Mesendoderm (in vitro differentiated cells): ENCODE measurements around the gene WDFY2.

Source experiments
- DNase-seq: peaks from one replicate; pipeline ENCODE4 v3.0.0; 2013
- H2AK5ac ChIP-seq: 2 replicates; pipeline ENCODE4 v1.6.1; 2013; ENCODE audit warnings: low read length, inconsistent platforms
- H2BK120ac ChIP-seq: 2 replicates; pipeline ENCODE4 v1.6.1; 2013; ENCODE audit warnings: low read depth, mild to moderate bottlenecking, low read length, moderate library complexity, mixed read lengths
- H2BK15ac ChIP-seq: replicated peaks from 2 replicates; pipeline ENCODE4 v1.6.1; 2013; ENCODE audit warnings: low read depth, mild to moderate bottlenecking, moderate library complexity
- H2BK5ac ChIP-seq: 2 replicates; pipeline ENCODE4 v1.6.1; 2013; ENCODE audit warnings: low read length, inconsistent platforms
- H3K18ac ChIP-seq: 2 replicates; pipeline ENCODE4 v1.6.1; 2013; ENCODE audit warnings: mild to moderate bottlenecking, low read length, mixed read lengths
- H3K23ac ChIP-seq: one replicate; pipeline ENCODE4 v1.6.1; 2013; ENCODE audit warnings: low read length
- H3K27ac ChIP-seq: 2 replicates; pipeline ENCODE4 v1.5.1; 2013; ENCODE audit warnings: low read depth, mild to moderate bottlenecking, inconsistent platforms, low read length, moderate library complexity
- H3K27me3 ChIP-seq: 2 replicates; pipeline ENCODE4 v1.6.1; 2013; ENCODE audit warnings: low read length, control low read depth, mild to moderate bottlenecking, inconsistent platforms; ENCODE audit not compliant: insufficient read depth, poor library complexity
- H3K36me3 ChIP-seq: 2 replicates; pipeline ENCODE4 v1.6.1; 2013; ENCODE audit warnings: low read length, inconsistent platforms; ENCODE audit not compliant: control insufficient read depth, insufficient read depth
- H3K4ac ChIP-seq: one replicate; pipeline ENCODE4 v1.6.1; 2013; ENCODE audit warnings: low read depth, mild to moderate bottlenecking, low read length, moderate library complexity
- H3K4me1 ChIP-seq: 2 replicates; pipeline ENCODE4 v1.6.1; 2013; ENCODE audit warnings: low read depth, low read length, inconsistent platforms; ENCODE audit not compliant: control insufficient read depth
- H3K4me2 ChIP-seq: 2 replicates; pipeline ENCODE4 v1.6.1; 2013; ENCODE audit warnings: low read length
- H3K4me3 ChIP-seq: 2 replicates; pipeline ENCODE4 v1.5.1; 2013; ENCODE audit warnings: mild to moderate bottlenecking, low read length
- H3K56ac ChIP-seq: one replicate; pipeline ENCODE4 v1.6.1; 2013; ENCODE audit warnings: low read length
- H3K79me1 ChIP-seq: 2 replicates; pipeline ENCODE4 v1.6.1; 2013; ENCODE audit warnings: low read length, inconsistent platforms
- H3K79me2 ChIP-seq: 2 replicates; pipeline ENCODE4 v1.6.1; 2013; ENCODE audit warnings: mild to moderate bottlenecking, low read length; ENCODE audit not compliant: control insufficient read depth, insufficient read depth
- H3K9ac ChIP-seq: 2 replicates; pipeline ENCODE4 v1.6.1; 2013; ENCODE audit warnings: low read length, inconsistent platforms
- H4K5ac ChIP-seq: one replicate; pipeline ENCODE4 v1.6.1; 2013; ENCODE audit warnings: low read length
- H4K8ac ChIP-seq: one replicate; pipeline ENCODE4 v1.6.1; 2013; ENCODE audit warnings: low read depth, mild to moderate bottlenecking, control low read depth, low read length, moderate library complexity
- WGBS: extraction: QIAGEN DNeasy Blood & Tissue Kit; methylation state at CpG from one replicate; pipeline ENCODE4 v1.1.7; 2013; ENCODE audit warnings: low lambda C conversion rate, missing lambda C conversion rate; ENCODE audit not compliant: insufficient coverage; ENCODE audit errors: extremely low coverage; 5-methylcytosine and 5-hydroxymethylcytosine counted together

Gene WDFY2

GRCh38 chr13:51676739-51677138, 92.5 kb downstream of the WDFY2 start:
- H3K9ac ChIP-seq: no peak overlapping the region
- no peaks in the 10 kb centered on the region for H3K79me2 ChIP-seq
- no peak overlapping the region for H2BK5ac ChIP-seq
- no peak for DNase-seq
- no peak overlapping the region for H3K56ac ChIP-seq
- no peaks in the 10 kb centered on the region for H3K36me3 ChIP-seq
- no peak overlapping the region for H3K4ac ChIP-seq
- no CpG with 5 or more reads among the region's 3 CpGs for WGBS
- H2BK120ac ChIP-seq: no peak overlapping the region
- no peaks in the 10 kb centered on the region for H3K27me3 ChIP-seq
- no peak overlapping the region for H2BK15ac ChIP-seq
- H3K27ac ChIP-seq: no peak overlapping the region
- H3K23ac ChIP-seq: no peak overlapping the region
- H4K8ac ChIP-seq: no peak overlapping the region
- no peak overlapping the region for H2AK5ac ChIP-seq
- no peaks in the 10 kb centered on the region for H3K4me1 ChIP-seq
- H3K4me2 ChIP-seq: no peak overlapping the region
- no peak overlapping the region for H4K5ac ChIP-seq
- no peak overlapping the region for H3K4me3 ChIP-seq
- H3K18ac ChIP-seq: no peak overlapping the region
- no peaks in the 10 kb centered on the region for H3K79me1 ChIP-seq

GRCh38 chr13:51678420-51678819, 94.2 kb downstream of the WDFY2 start:
- H2AK5ac ChIP-seq: no peak overlapping the region

GRCh38 chr13:51679616-51680015, 95.4 kb downstream of the WDFY2 start:
- Histone ChIP-seq H3K4me1 (peaks cover 3% of the 10 kb centered on the region), H2AK5ac (no peak overlapping the region), H3K9ac (no peak overlapping the region), H3K79me2 (no peaks in the 10 kb centered on the region), H3K23ac (no peak overlapping the region), H3K27ac (no peak overlapping the region), H3K36me3 (no peaks in the 10 kb centered on the region), H2BK120ac (no peak overlapping the region), H4K8ac (no peak overlapping the region), H4K5ac (no peak overlapping the region), H2BK5ac (no peak overlapping the region), H3K4ac (no peak overlapping the region), H3K4me2 (no peak overlapping the region), H3K27me3 (no peaks in the 10 kb centered on the region), H3K18ac (no peak overlapping the region), H2BK15ac (no peak overlapping the region), H3K4me3 (no peak overlapping the region), H3K79me1 (no peaks in the 10 kb centered on the region), H3K56ac (no peak overlapping the region)
- no peak for DNase-seq
- WGBS: no CpG with 5 or more reads among the region's 3 CpGs

More at GRCh38 chr13:51678420-51678819, 94.2 kb downstream of the WDFY2 start:
- Histone ChIP-seq H3K23ac (no peak overlapping the region), H3K18ac (no peak overlapping the region), H3K36me3 (no peaks in the 10 kb centered on the region), H3K9ac (no peak overlapping the region), H3K4me2 (no peak overlapping the region), H3K56ac (no peak overlapping the region), H2BK120ac (no peak overlapping the region), H3K79me1 (no peaks in the 10 kb centered on the region), H3K4me1 (no peaks in the 10 kb centered on the region), H3K4me3 (no peak overlapping the region), H3K79me2 (no peaks in the 10 kb centered on the region), H4K5ac (no peak overlapping the region), H2BK5ac (no peak overlapping the region), H3K27me3 (no peaks in the 10 kb centered on the region), H3K4ac (no peak overlapping the region), H3K27ac (no peak overlapping the region), H4K8ac (no peak overlapping the region), H2BK15ac (no peak overlapping the region)
- no peak for DNase-seq

GRCh38 chr13:51681037-51681678, 96.9 kb downstream of the WDFY2 start:
- no peak overlapping the region for H2BK15ac ChIP-seq
- no peaks in the 10 kb centered on the region for H3K79me2 ChIP-seq
- H3K27ac ChIP-seq: no peak overlapping the region
- H3K4me3 ChIP-seq: no peak overlapping the region
- no peak overlapping the region for H3K18ac ChIP-seq
- H4K5ac ChIP-seq: no peak overlapping the region
- no peaks in the 10 kb centered on the region for H3K79me1 ChIP-seq
- H3K36me3 ChIP-seq: no peaks in the 10 kb centered on the region
- no peak overlapping the region for H2AK5ac ChIP-seq
- H3K9ac ChIP-seq: no peak overlapping the region
- H3K56ac ChIP-seq: no peak overlapping the region
- no peak overlapping the region for H3K4me2 ChIP-seq
- H3K4ac ChIP-seq: no peak overlapping the region
- H3K23ac ChIP-seq: no peak overlapping the region
- H2BK120ac ChIP-seq: no peak overlapping the region
- H4K8ac ChIP-seq: no peak overlapping the region
- peaks cover 3% of the 10 kb centered on the region for H3K4me1 ChIP-seq
- no peak for DNase-seq
- H3K27me3 ChIP-seq: no peaks in the 10 kb centered on the region
- no CpG with 5 or more reads among the region's 6 CpGs for WGBS
- no peak overlapping the region for H2BK5ac ChIP-seq

- Histone ChIP-seq H3K4me2 (no peak overlapping the region), H3K4me1 (peaks cover 3% of the 10 kb centered on the region), H3K4me3 (no peak overlapping the region), H4K5ac (no peak overlapping the region), H3K4ac (no peak overlapping the region), H2BK120ac (no peak overlapping the region), H3K18ac (no peak overlapping the region), H3K27me3 (no peaks in the 10 kb centered on the region), H2AK5ac (no peak overlapping the region), H3K36me3 (no peaks in the 10 kb centered on the region), H3K23ac (no peak overlapping the region), H3K79me2 (no peaks in the 10 kb centered on the region), H3K79me1 (no peaks in the 10 kb centered on the region), H3K27ac (no peak overlapping the region), H3K56ac (no peak overlapping the region), H2BK5ac (no peak overlapping the region), H4K8ac (no peak overlapping the region), H2BK15ac (no peak overlapping the region), H3K9ac (no peak overlapping the region)
- no peak for DNase-seq
- WGBS: no CpG with 5 or more reads among the region's 1 CpG
These were observed 98.4 kb downstream of the WDFY2 start for GRCh38 chr13:51682686-51683085.

- Histone ChIP-seq H3K36me3 (no peaks in the 10 kb centered on the region), H2BK120ac (no peak overlapping the region), H3K27ac (no peak overlapping the region), H3K79me1 (no peaks in the 10 kb centered on the region), H3K18ac (no peak overlapping the region), H3K4ac (no peak overlapping the region), H3K4me3 (no peak overlapping the region), H2BK15ac (no peak overlapping the region), H4K5ac (no peak overlapping the region), H2BK5ac (no peak overlapping the region), H3K23ac (no peak overlapping the region), H3K56ac (no peak overlapping the region), H3K9ac (no peak overlapping the region), H3K4me2 (no peak overlapping the region), H3K79me2 (no peaks in the 10 kb centered on the region), H2AK5ac (no peak overlapping the region), H3K4me1 (peaks cover 3% of the 10 kb centered on the region), H3K27me3 (no peaks in the 10 kb centered on the region), H4K8ac (no peak overlapping the region)
- peak; percentile 56 for DNase-seq
- WGBS: no CpG with 5 or more reads among the region's 1 CpG
These were observed 99.3 kb downstream of the WDFY2 start for GRCh38 chr13:51683597-51683996.
